ENCODE measurements around the gene MPRIP.

Gene MPRIP

GRCh38 chr17:17070931-17071330, 28.7 kb downstream of the MPRIP start:
- no peaks in the 10 kb centered on the region for H3K9me3 ChIP-seq (ENCODE audit: control insufficient read depth, insufficient read depth, low read depth, low read length)
- POLR2A ChIA-PET = no interaction called here
- no peak overlapping the region for H3K27ac ChIP-seq (ENCODE audit: extremely low read depth, low read depth, low read length)
- CTCF ChIA-PET = no interaction called here
- peaks cover 10% of the 10 kb centered on the region for H3K4me1 ChIP-seq (ENCODE audit: control insufficient read depth, insufficient read depth, low read length)
- TF ChIP-seq, protein P1, sequence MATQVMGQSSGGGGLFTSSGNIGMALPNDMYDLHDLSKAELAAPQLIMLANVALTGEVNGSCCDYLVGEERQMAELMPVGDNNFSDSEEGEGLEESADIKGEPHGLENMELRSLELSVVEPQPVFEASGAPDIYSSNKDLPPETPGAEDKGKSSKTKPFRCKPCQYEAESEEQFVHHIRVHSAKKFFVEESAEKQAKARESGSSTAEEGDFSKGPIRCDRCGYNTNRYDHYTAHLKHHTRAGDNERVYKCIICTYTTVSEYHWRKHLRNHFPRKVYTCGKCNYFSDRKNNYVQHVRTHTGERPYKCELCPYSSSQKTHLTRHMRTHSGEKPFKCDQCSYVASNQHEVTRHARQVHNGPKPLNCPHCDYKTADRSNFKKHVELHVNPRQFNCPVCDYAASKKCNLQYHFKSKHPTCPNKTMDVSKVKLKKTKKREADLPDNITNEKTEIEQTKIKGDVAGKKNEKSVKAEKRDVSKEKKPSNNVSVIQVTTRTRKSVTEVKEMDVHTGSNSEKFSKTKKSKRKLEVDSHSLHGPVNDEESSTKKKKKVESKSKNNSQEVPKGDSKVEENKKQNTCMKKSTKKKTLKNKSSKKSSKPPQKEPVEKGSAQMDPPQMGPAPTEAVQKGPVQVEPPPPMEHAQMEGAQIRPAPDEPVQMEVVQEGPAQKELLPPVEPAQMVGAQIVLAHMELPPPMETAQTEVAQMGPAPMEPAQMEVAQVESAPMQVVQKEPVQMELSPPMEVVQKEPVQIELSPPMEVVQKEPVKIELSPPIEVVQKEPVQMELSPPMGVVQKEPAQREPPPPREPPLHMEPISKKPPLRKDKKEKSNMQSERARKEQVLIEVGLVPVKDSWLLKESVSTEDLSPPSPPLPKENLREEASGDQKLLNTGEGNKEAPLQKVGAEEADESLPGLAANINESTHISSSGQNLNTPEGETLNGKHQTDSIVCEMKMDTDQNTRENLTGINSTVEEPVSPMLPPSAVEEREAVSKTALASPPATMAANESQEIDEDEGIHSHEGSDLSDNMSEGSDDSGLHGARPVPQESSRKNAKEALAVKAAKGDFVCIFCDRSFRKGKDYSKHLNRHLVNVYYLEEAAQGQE (tag by site-specific recombination; IDR thresholded peaks at IDR 0.05) = no peak
- TF ChIP-seq ZNF449 (tag by site-specific recombination; IDR thresholded peaks at IDR 0.05) = 0 out of 2 replicates have a peak, but pooled peaks have one; percentile 30
- no peak for TF ChIP-seq ZSCAN4 (tag by site-specific recombination; IDR thresholded peaks at IDR 0.05)
- no peak overlapping the region for H3K4me3 ChIP-seq (ENCODE audit: low read depth, low read length)
- H3K36me3 ChIP-seq (ENCODE audit: control insufficient read depth in 2 of 2, insufficient read depth in 1 of 2, low read length in 2 of 2) = peaks cover 5 to 33% of the 10 kb centered on the region in 2 experiments

DNA sequence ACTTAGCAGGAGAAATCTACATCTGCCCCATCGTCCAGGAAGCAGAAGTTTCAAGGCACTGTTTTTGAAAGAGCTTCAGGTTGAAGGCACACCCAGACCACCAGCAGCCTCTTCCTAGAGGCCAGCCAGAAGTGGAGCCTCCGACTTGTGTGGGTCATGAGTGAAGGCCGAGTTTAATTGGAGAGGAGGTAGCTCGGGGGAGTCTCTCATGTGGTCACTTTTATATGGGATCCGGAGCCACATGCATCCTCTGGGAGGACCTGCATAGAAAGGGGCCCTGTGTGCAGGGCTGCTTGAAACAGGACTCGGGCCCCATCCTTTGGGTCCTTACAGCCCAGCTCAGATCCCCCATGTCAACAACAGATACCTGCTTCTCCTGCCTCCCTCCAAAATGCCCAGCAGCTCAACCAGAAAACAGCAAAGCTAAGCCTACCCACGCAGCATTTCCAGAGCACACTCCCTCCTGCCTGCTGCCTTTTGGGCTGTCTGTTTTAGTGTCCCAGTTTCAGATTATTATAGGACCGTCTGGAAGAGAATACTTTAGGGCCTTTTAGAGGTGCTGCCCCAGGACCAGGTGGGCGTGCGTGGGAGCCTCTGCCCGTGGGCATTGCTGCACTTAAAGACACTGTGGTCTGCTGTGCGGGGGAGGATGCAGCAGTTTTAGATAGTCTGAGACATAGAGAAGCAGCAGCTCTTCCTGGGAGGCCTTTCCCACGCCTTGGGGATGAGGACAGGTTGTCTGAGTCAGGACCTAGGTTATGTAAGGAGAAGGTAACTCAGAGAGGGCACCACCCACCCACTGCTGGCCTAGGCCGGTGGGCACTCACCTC, 29.5 kb downstream of the MPRIP start:
- TF ChIP-seq GLIS1 (tag by site-specific recombination; IDR thresholded peaks at IDR 0.05) = peak; percentile 40; the same call in 1 of the 2 replicates
- TF ChIP-seq EGR2 (tag by site-specific recombination; IDR thresholded peaks at IDR 0.05; ENCODE audit: low read depth) = peak; percentile 96
- TF ChIP-seq ZFHX2 (tag by site-specific recombination; conservative IDR thresholded peaks at IDR 0.05) = peak; percentile 96
- TF ChIP-seq ZFP69B (tag by site-specific recombination; IDR thresholded peaks at IDR 0.05) = no peak
- Histone ChIP-seq H3K4me1 (ENCODE audit: control insufficient read depth, insufficient read depth, low read length) (peaks cover 10% of the 10 kb centered on the region), H3K9me3 (ENCODE audit: control insufficient read depth, insufficient read depth, low read depth, low read length) (no peaks in the 10 kb centered on the region), H3K36me3 (ENCODE audit: control insufficient read depth in 2 of 2, insufficient read depth in 1 of 2, low read length in 2 of 2) (peaks cover 5 to 41% of the 10 kb centered on the region in 2 experiments), H3K27ac (ENCODE audit: extremely low read depth, low read depth, low read length) (no peak overlapping the region), H3K4me3 (ENCODE audit: low read depth, low read length) (no peak overlapping the region)
- ChIA-PET POLR2A (no interaction called here), CTCF (no interaction called here)

- CTCF ChIA-PET = no interaction called here
- Histone ChIP-seq H3K4me1 (ENCODE audit: control insufficient read depth, insufficient read depth, low read length) (peaks cover 10% of the 10 kb centered on the region), H3K27ac (ENCODE audit: extremely low read depth, low read depth, low read length) (no peak overlapping the region), H3K4me3 (ENCODE audit: low read depth, low read length) (no peak overlapping the region), H3K36me3 (ENCODE audit: control insufficient read depth in 2 of 2, insufficient read depth in 1 of 2, low read length in 2 of 2) (peaks cover 5 to 48% of the 10 kb centered on the region in 2 experiments), H3K9me3 (ENCODE audit: control insufficient read depth, insufficient read depth, low read depth, low read length) (no peaks in the 10 kb centered on the region)
- POLR2A ChIA-PET = no interaction called here
- TF ChIP-seq ZNF366 (tag by site-specific recombination; conservative IDR thresholded peaks at IDR 0.05) = no peak
- TF ChIP-seq ZNF792 (tag by site-specific recombination; IDR thresholded peaks at IDR 0.05) = no peak
- TF ChIP-seq ZNF473 (tag by site-specific recombination; IDR thresholded peaks at IDR 0.05) = no peak
- TF ChIP-seq EGR2 (tag by site-specific recombination; IDR thresholded peaks at IDR 0.05; ENCODE audit: low read depth) = no peak
Measured at GRCh38 chr17:17072546-17072945, 30.3 kb downstream of the MPRIP start.
